Thymus (tissue), 11 donors: ENCODE data around the gene NUP133. TPM values are rescaled to one million over a fixed set of nuclear protein-coding genes. Genes with fewer than 3 reads are reported as not detected.
"Not testable (repeated sequence)": the region's sequence is repeated elsewhere in the genome, so short reads cannot be mapped to it uniquely, and the experiment has no call there.

Experiments used
- DNase-seq, 9 donors: peaks; one replicate each; pipeline ENCODE4 v3.0.0-alpha.2; 2013; ENCODE audit warnings: low spot score in 9 of 9, low read depth in 6 of 9, missing footprints in 1 of 9
- H3K27ac ChIP-seq, 2 donors: one replicate each; pipeline ENCODE4 v1.5.1; 2013; ENCODE audit warnings: control low read depth in 1 of 2, low read depth in 1 of 2, low read length in 1 of 2, mild to moderate bottlenecking in 1 of 2, moderate library complexity in 1 of 2
- H3K27me3 ChIP-seq, 2 donors: one replicate each; pipeline ENCODE4 v1.5.1; 2013; ENCODE audit warnings: low read length in 1 of 2; ENCODE audit not compliant: control insufficient read depth in 2 of 2, insufficient read depth in 1 of 2
- H3K36me3 ChIP-seq, 2 donors: one replicate each; pipeline ENCODE4 v1.5.1; 2013; ENCODE audit warnings: low read length in 1 of 2, mild to moderate bottlenecking in 1 of 2, moderate library complexity in 1 of 2; ENCODE audit not compliant: control insufficient read depth in 2 of 2, insufficient read depth in 2 of 2
- H3K4me1 ChIP-seq, 2 donors: one replicate each; pipeline ENCODE4 v1.5.1; 2013; ENCODE audit warnings: low read length in 2 of 2; ENCODE audit not compliant: control insufficient read depth in 2 of 2, insufficient read depth in 2 of 2
- H3K4me3 ChIP-seq, 2 donors: one replicate each; pipeline ENCODE4 v1.5.1; 2013; ENCODE audit warnings: low read length in 2 of 2, control low read depth in 1 of 2, mild to moderate bottlenecking in 1 of 2
- H3K9me3 ChIP-seq, 2 donors: one replicate each; pipeline ENCODE4 v1.5.1; 2013; ENCODE audit warnings: low read length in 1 of 2, mild to moderate bottlenecking in 1 of 2; ENCODE audit not compliant: control insufficient read depth in 2 of 2, insufficient read depth in 1 of 2
- WGBS: extraction: QIAGEN DNeasy Blood & Tissue Kit; methylation state at CpG from one replicate; pipeline ENCODE4 v1.1.7; 2013; 5-methylcytosine and 5-hydroxymethylcytosine counted together
- polyA plus RNA-seq: library from polyadenylated mRNA; stranded (reverse); fragments of 200-250 nt; gene quantifications from one replicate; pipeline ENCODE4 v1.2.3, GENCODE V29; 2013
- total RNA-seq: library from RNA; stranded (reverse); fragments of 120-200 nt; gene quantifications from one replicate; pipeline ENCODE4 v1.2.4, GENCODE V29; 2013
- donor health status: healthy.

The NUP133 gene
- total and polyA plus RNA-seq, 2 donors, result 38.5 to 39.4 TPM

- H3K27me3 ChIP-seq, result no peaks in the 10 kb centered on the region
- no peak overlapping the region for H3K4me3 ChIP-seq
- H3K36me3 ChIP-seq, result peaks cover 6 to 21% of the 10 kb centered on the region in 2 donors
- no peak for DNase-seq
- no peaks in the 10 kb centered on the region for H3K9me3 ChIP-seq
- no peaks in the 10 kb centered on the region for H3K4me1 ChIP-seq
- 95% methylated on average over 1 of the region's 1 CpG for whole genome bisulfite sequencing
- no peak overlapping the region for H3K27ac ChIP-seq
Observed at GRCh38 chr1:229523052-229523451, 14.9 kb upstream of the NUP133 start.

GRCh38 chr1:229514578-229515275, 6.6 kb upstream of the NUP133 start:
- no peak overlapping the region for H3K27ac ChIP-seq
- DNase-seq, result peak in 7 of 9 donors; percentile 37 to 78 (median 56)
- H3K36me3 ChIP-seq, result peaks cover 0 to 4% of the 10 kb centered on the region in 2 donors
- no peaks in the 10 kb centered on the region for H3K27me3 ChIP-seq
- no peaks in the 10 kb centered on the region for H3K4me1 ChIP-seq
- WGBS, result 64% methylated on average over 8 of the region's 8 CpGs
- H3K4me3 ChIP-seq, result no peak overlapping the region
- H3K9me3 ChIP-seq, result no peaks in the 10 kb centered on the region

DNA sequence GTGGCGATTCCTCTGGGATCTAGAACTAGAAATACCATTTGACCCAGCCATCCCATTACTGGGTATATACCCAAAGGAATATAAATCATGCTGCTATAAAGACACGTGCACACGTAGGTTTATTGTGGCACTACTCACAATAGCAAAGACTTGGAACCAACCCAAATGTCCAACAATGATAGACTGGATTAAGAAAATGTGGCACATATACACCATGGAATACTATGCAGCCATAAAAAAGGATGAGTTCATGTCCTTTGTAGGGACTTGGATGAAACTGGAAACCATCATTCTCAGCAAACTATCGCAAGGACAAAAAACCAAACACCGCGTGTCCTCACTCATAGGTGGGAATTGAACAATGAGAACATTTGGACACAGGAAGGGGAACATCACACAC, 3.5 kb upstream of the NUP133 start:
- 93% methylated on average over 6 of the region's 6 CpGs for WGBS
- not testable (repeated sequence) for H3K9me3 ChIP-seq, H3K36me3 ChIP-seq, H3K27me3 ChIP-seq, H3K27ac ChIP-seq, H3K4me3 ChIP-seq, DNase-seq
- H3K4me1 ChIP-seq, result peaks cover 8 to 12% of the 10 kb centered on the region in 2 donors

DNA sequence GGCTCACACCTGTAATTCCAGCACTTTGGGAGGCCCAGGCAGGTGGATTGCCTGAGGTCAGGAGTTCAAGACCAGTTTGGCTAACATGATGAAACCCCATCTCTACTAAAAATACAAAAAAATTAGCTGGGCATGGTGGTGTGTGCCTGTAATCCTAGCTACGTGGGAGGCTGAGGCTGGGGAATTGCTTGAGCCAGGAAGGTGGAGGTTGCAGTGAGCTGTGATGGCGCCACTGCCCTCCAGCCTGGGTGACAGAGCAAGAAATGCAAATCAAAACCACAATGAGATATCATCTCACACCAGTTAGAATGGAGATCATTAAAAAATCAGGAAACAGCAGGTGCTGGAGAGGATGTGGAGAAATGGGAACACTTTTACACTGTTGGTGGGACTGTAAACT, 3.1 kb upstream of the NUP133 start:
- not testable (repeated sequence) for H3K9me3 ChIP-seq, DNase-seq, H3K27me3 ChIP-seq, H3K36me3 ChIP-seq, H3K27ac ChIP-seq, H3K4me3 ChIP-seq
- WGBS, result 88% methylated on average over 2 of the region's 2 CpGs
- H3K4me1 ChIP-seq, result peaks cover 8 to 12% of the 10 kb centered on the region in 2 donors

DNA sequence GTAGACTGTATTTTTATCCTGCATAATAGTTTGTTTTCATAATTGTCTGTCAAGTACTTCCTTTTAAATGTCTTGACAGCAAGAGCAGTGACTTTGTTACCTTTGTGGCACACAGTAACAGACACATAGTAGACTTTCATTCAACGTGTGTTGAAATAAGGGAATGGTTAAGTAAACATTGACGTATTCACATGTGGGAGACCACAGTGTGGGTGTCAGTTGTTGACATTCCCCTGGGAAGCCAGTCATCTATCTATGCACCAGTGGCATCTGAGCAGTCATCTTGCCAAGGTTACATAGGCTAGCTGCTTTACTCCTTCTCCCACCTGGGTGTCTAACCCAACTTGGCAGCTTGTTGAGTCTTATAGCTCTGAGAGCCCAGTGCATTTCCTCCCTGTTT, 1.4 kb upstream of the NUP133 start:
- Histone ChIP-seq H3K36me3 (peaks cover 3 to 4% of the 10 kb centered on the region in 2 donors), H3K4me1 (peaks cover 8 to 12% of the 10 kb centered on the region in 2 donors), H3K27ac (no peak overlapping the region), H3K27me3 (no peaks in the 10 kb centered on the region), H3K4me3 (no peak overlapping the region), H3K9me3 (no peaks in the 10 kb centered on the region)
- DNase-seq, result no peak
- WGBS, result 92% methylated on average over 2 of the region's 2 CpGs

GRCh38 chr1:229508823-229509337, 739 bp upstream of the NUP133 start:
- peak in 3 of 9 donors; percentile 3 to 9 (median 5) for DNase-seq
- 93% methylated on average over 7 of the region's 7 CpGs for WGBS
- Histone ChIP-seq H3K4me3 (peak overlapping the region; percentile 90 to 100), H3K9me3 (no peaks in the 10 kb centered on the region), H3K27me3 (no peaks in the 10 kb centered on the region), H3K4me1 (peaks cover 8 to 12% of the 10 kb centered on the region in 2 donors), H3K27ac (peak overlapping the region; percentile 93 to 99), H3K36me3 (peaks cover 3 to 8% of the 10 kb centered on the region in 2 donors)

DNA sequence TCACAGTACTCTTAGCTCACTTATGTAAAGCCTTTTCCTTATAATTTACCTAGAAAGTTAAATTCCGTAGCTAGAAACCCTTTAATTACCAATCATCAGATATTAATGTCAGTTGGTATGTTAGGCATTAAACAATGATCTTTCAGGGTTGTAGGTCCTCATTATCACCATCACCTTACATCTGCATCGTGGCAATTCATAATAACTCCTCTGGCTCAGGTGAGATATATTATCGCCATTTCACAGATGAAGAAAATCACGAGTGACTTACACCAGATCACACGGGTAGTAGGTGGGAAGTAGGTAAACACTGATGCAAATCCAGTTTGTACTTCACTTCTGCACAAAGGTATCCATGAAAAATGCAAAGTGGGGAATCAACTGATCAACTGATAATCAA, 639 bp downstream of the NUP133 start:
- H3K4me3 ChIP-seq, result peak overlapping the region; percentile 90 to 100
- H3K27me3 ChIP-seq, result no peaks in the 10 kb centered on the region
- peaks cover 3 to 11% of the 10 kb centered on the region in 2 donors for H3K36me3 ChIP-seq
- peak in 3 of 9 donors; percentile 3 to 18 (median 6) for DNase-seq
- 13% methylated on average over 5 of the region's 5 CpGs for WGBS
- peaks cover 8 to 12% of the 10 kb centered on the region in 2 donors for H3K4me1 ChIP-seq
- H3K9me3 ChIP-seq, result no peaks in the 10 kb centered on the region
- H3K27ac ChIP-seq, result peak overlapping the region; percentile 93 to 99

DNA sequence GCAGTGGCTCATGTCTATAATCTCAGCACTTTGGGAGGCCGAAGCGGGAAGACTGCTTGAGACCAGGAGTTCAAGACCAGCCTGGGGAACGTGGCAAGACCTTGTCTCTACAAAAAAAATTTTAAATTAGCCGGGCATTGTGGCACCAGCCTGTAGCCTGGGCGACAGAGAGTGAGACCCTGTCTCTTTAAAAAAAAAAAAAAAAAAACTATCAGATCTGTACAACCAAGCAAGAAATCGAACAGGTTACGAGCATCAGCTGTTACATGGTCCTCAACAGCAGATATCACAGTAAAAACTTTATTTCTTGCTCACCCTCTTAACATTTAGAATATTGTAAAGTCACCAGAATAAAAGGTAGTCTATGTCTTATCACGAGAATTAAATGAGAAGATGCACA, 1.5 kb downstream of the NUP133 start:
- peaks cover 8 to 12% of the 10 kb centered on the region in 2 donors for H3K4me1 ChIP-seq
- H3K27ac ChIP-seq, result no peak overlapping the region
- H3K4me3 ChIP-seq, result no peak overlapping the region
- H3K36me3 ChIP-seq, result peaks cover 7 to 11% of the 10 kb centered on the region in 2 donors
- no peaks in the 10 kb centered on the region for H3K9me3 ChIP-seq
- H3K27me3 ChIP-seq, result no peaks in the 10 kb centered on the region
- DNase-seq, result no peak
- 94% methylated on average over 8 of the region's 8 CpGs for WGBS

DNA sequence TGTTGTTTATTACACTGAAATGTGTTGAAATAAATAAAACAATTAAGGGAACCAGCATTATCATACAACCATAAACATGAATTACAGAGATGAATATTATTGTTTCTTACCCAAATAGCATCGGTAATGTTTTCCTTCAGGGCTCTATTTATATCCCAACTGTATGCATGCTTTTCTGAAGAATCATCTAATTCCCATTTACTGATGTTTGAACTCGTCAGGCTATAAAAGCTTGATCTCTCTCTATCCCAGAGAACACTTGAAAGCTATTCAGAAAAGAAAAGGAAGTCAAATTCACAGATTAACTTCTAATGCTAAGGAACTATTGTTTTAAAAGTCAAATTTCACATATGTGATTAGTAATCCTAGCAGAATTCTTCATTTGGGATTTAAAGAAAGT, 12.4 kb downstream of the NUP133 start:
- no peak overlapping the region for H3K27ac ChIP-seq
- WGBS, result 96% methylated on average over 2 of the region's 2 CpGs
- H3K27me3 ChIP-seq, result no peaks in the 10 kb centered on the region
- no peaks in the 10 kb centered on the region for H3K4me1 ChIP-seq
- H3K9me3 ChIP-seq, result no peaks in the 10 kb centered on the region
- no peak overlapping the region for H3K4me3 ChIP-seq
- peaks cover 49 to 78% of the 10 kb centered on the region in 2 donors for H3K36me3 ChIP-seq
- no peak for DNase-seq
